ENCODE results near the gene URAD. TPM values are rescaled to one million over a fixed set of nuclear protein-coding genes. Genes with fewer than 3 reads are reported as not detected.
"Not testable (repeated sequence)": the region's sequence is repeated elsewhere in the genome, so short reads cannot be mapped to it uniquely, and the experiment has no call there.

URAD gene
- total RNA-seq, 1 experiment from 2014 or later: not detected

DNA sequence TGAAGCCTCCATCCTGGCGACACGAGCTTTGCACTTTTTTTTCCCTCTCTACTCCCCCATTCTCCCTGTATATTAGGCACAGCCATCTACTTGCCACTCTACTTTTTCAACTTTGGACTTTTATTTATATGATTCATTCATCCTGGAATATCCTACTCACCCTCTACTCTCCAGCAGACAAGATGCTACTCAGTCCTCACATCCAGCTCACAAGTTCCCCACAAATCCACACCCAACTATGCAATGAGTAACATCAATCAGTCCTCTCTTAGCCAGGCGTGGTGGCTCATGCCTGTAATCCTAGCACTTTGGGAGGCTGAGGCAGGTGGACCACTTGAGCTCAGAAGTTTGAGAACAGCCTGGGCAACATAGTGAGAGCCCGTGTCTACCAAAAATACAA, 23.9 kb upstream of the URAD start:
- no peak overlapping the region for H3K4me3 ChIP-seq
- no peak overlapping the region for H3K27ac ChIP-seq
- H3K9me3 ChIP-seq (replicated peaks): no peaks in the 10 kb centered on the region
- peaks cover 3% of the 10 kb centered on the region; the same call in 1 of the 2 replicates for H3K27me3 ChIP-seq
- no peaks in the 10 kb centered on the region for H3K36me3 ChIP-seq
- no peaks in the 10 kb centered on the region for H3K4me1 ChIP-seq
- no peak for DNase-seq

GRCh38 chr13:28010046-28010445, 21.6 kb upstream of the URAD start:
- Histone ChIP-seq H3K27ac (no peak overlapping the region), H3K27me3 (peaks cover 3% of the 10 kb centered on the region; the same call in 1 of the 2 replicates), H3K4me3 (no peak overlapping the region), H3K36me3 (no peaks in the 10 kb centered on the region), H3K4me1 (no peaks in the 10 kb centered on the region), H3K9me3 (replicated peaks) (no peaks in the 10 kb centered on the region)
- DNase-seq: no peak

- not testable (repeated sequence) for H3K9me3 ChIP-seq (replicated peaks); H3K27ac ChIP-seq; H3K4me1 ChIP-seq; H3K4me3 ChIP-seq; H3K36me3 ChIP-seq; H3K27me3 ChIP-seq; DNase-seq
These were observed 16.5 kb upstream of the URAD start for GRCh38 chr13:28005016-28005415.

GRCh38 chr13:28002886-28003698, 14.6 kb upstream of the URAD start:
- no peak for DNase-seq
- Histone ChIP-seq H3K36me3 (no peaks in the 10 kb centered on the region), H3K27me3 (no peaks in the 10 kb centered on the region), H3K9me3 (replicated peaks) (no peaks in the 10 kb centered on the region), H3K4me3 (no peak overlapping the region), H3K27ac (no peak overlapping the region), H3K4me1 (no peaks in the 10 kb centered on the region)

- Histone ChIP-seq H3K27ac (no peak overlapping the region), H3K36me3 (no peaks in the 10 kb centered on the region), H3K27me3 (no peaks in the 10 kb centered on the region), H3K4me1 (no peaks in the 10 kb centered on the region), H3K4me3 (no peak overlapping the region), H3K9me3 (replicated peaks) (no peaks in the 10 kb centered on the region)
- DNase-seq: peak; percentile 47 to 58
These were observed 13.5 kb upstream of the URAD start for GRCh38 chr13:28001837-28002473.

GRCh38 chr13:28001049-28001448, 12.6 kb upstream of the URAD start:
- no peaks in the 10 kb centered on the region for H3K9me3 ChIP-seq (replicated peaks)
- no peak overlapping the region for H3K4me3 ChIP-seq
- H3K36me3 ChIP-seq: no peaks in the 10 kb centered on the region
- H3K4me1 ChIP-seq: no peaks in the 10 kb centered on the region
- no peaks in the 10 kb centered on the region for H3K27me3 ChIP-seq
- no peak overlapping the region for H3K27ac ChIP-seq
- no peak for DNase-seq

DNA sequence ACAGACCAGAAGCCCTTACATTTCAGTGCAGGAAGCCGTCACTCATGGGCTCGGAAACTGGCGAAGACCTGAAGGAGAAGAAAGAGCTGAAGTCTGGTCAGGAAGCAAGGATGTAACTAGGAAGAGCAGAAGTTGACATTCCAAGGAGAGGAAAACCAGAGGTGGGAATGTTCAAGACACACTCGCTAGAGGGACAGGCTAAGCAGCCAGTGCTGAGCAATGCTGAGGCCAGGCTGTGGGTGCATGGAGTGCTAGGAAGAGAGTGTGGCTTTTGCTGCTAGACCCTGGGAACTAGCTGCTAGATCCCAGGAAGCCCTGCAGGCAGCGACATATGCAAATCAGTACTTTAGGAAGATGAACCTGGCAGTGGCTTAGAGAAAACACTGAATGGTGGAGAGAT, 12.1 kb upstream of the URAD start:
- Histone ChIP-seq H3K4me1 (no peaks in the 10 kb centered on the region), H3K9me3 (replicated peaks) (no peaks in the 10 kb centered on the region), H3K27me3 (no peaks in the 10 kb centered on the region), H3K36me3 (no peaks in the 10 kb centered on the region), H3K27ac (no peak overlapping the region), H3K4me3 (no peak overlapping the region)
- DNase-seq: no peak

- Histone ChIP-seq H3K27me3 (no peaks in the 10 kb centered on the region), H3K9me3 (replicated peaks) (no peaks in the 10 kb centered on the region), H3K36me3 (no peaks in the 10 kb centered on the region), H3K4me3 (no peak overlapping the region), H3K4me1 (no peaks in the 10 kb centered on the region), H3K27ac (no peak overlapping the region)
- peak; percentile 44 to 74 for DNase-seq
These were observed 9.5 kb upstream of the URAD start for GRCh38 chr13:27997904-27998522.

DNA sequence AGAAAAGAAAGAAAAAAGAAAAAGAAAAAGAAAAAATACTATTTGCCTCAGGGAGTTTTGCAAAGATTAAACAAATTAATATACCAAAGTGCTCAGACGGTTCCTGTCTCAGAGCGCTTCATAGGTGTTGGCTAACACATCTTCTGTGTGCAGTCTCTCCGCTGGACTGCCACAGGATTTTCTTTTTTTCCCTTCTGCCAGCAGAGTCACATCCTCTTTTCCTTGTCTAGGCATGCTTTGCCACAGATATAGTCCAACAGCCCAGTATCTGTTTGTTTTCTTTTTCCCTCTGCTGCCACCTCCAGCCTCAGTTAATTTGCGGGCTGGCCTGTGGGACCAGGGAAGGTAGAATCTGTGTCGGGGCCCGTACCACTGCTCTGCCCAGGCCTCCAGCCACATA, 3.4 kb upstream of the URAD start:
- no peaks in the 10 kb centered on the region for H3K4me1 ChIP-seq
- H3K27me3 ChIP-seq: no peaks in the 10 kb centered on the region; the same call in 1 of the 2 replicates
- DNase-seq: no peak
- H3K36me3 ChIP-seq: no peaks in the 10 kb centered on the region
- H3K27ac ChIP-seq: no peak overlapping the region
- no peak overlapping the region for H3K4me3 ChIP-seq
- no peaks in the 10 kb centered on the region for H3K9me3 ChIP-seq (replicated peaks)

DNA sequence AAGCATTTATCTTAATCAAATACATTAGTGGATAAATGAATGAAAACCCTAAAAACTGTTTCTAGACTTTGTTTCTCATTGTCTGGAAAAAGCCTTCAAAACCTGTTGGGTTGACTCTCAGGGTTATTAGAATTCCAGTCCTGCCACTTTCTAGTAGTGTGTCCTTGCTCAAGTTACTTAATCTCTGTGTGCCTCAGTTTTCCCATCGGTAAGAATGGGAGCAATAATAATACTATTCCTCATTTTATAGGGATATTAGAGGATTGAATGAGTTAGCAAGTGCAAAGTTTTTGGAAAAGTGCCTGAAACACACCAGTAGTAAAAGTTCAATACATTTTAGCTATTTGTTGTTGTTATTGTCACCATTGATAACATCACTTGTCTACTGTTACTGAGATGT, 2.9 kb downstream of the URAD start:
- Histone ChIP-seq H3K4me1 (no peaks in the 10 kb centered on the region), H3K9me3 (replicated peaks) (no peaks in the 10 kb centered on the region), H3K27ac (no peak overlapping the region), H3K4me3 (no peak overlapping the region), H3K27me3 (peaks cover 4% of the 10 kb centered on the region), H3K36me3 (no peaks in the 10 kb centered on the region)
- no peak for DNase-seq

DNA sequence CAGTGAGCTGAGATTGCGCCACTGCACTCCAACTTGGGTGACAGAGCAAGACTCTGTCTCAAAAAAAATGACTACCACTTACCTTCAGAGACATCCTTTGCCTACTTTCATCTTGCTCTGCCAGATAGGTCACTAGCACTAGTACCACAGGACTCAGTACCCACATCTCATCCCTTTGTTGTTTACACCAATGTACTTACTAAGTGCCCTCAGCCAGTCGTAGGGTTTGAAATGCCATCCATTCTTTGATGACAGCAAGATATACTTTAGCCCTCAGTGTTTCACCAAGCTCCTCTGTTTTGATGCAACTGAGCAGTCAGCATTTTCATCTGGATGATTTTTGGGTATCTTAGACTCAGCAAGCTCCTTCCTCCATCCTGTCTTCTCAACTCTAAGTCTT, 6.1 kb downstream of the URAD start:
- no peak for DNase-seq
- Histone ChIP-seq H3K36me3 (no peaks in the 10 kb centered on the region), H3K9me3 (replicated peaks) (no peaks in the 10 kb centered on the region), H3K27me3 (peaks cover 4% of the 10 kb centered on the region; the same call in 1 of the 2 replicates), H3K4me3 (no peak overlapping the region), H3K4me1 (no peaks in the 10 kb centered on the region), H3K27ac (no peak overlapping the region)

DNA sequence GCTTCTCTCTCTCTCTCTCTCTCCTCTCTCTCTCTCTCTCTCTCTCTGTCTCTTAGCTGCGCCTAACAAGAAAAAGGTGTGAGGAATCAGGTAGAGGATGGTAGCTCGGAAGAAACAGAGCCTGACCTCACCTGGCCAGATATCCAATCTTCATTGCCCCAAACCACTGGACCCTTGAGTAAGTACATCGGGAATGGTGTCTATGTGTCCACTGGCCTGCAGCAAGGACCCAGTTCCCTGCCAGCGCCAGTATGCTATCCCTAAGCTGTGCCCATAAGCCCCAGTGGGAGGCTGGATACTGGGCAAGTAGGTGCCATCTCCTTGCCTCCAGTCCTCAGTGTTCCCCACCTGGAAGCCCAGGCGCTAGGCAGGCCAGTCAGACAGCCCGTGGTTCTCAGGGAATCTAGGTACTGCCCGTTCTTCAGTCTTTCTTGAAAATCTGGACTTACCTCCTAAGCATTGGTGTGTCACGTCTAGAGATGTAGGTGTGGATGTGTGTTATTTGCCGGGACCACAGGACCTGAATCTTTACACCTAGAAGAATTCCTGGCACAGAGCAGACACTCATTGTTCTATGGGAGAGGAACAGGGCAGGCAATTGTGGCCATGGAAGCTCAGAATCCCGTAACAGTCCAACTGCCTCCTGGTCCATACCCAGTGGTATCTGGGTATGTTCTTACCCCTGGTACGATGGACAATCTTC, 7.3 kb downstream of the URAD start:
- DNase-seq: no peak
- no peaks in the 10 kb centered on the region for H3K36me3 ChIP-seq
- no peaks in the 10 kb centered on the region for H3K4me1 ChIP-seq
- no peak overlapping the region for H3K27ac ChIP-seq
- peaks cover 4% of the 10 kb centered on the region; the same call in 1 of the 2 replicates for H3K27me3 ChIP-seq
- H3K9me3 ChIP-seq (replicated peaks): no peaks in the 10 kb centered on the region
- H3K4me3 ChIP-seq: no peak overlapping the region

DNA sequence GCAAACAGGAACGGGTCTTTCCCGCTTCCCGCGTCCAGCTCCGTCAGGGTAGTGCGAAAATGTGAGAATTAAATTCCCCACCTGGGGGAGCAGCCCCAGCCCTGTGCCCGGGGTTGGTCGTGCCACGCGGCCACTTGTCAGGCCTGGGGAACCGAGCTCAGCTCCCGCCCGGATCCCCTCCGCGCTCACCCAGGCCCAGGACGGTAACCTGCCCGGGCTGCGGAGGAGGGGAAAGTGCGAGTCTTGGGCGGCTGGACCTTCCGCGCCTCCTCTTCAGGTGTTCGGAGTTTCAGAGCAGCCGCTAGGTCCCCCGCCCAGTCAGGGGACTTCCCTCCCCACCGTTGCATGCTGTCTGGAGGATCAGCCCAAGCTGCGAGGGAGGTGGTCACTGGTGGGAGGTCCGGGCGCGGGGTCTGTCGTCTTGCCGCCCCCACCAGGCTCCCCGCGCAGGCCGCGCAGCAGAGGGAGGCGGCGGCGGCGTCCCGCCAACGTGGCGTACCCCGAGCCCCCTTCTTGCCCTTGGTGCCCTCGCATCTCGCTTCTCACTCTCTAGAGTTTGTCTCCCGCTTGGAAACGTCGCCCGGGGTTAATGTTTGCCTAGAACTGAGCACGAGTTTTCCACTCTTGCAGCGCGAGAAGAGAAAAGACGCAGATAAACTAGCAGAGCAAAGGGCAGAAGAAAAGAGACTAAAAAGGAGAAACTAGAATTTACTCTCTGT, 8.1 kb downstream of the URAD start:
- no peak overlapping the region for H3K27ac ChIP-seq
- peaks cover 4% of the 10 kb centered on the region; the same call in 1 of the 2 replicates for H3K27me3 ChIP-seq
- no peak for DNase-seq
- H3K36me3 ChIP-seq: no peaks in the 10 kb centered on the region
- no peaks in the 10 kb centered on the region for H3K4me1 ChIP-seq
- no peak overlapping the region for H3K4me3 ChIP-seq
- H3K9me3 ChIP-seq (replicated peaks): no peaks in the 10 kb centered on the region

DNA sequence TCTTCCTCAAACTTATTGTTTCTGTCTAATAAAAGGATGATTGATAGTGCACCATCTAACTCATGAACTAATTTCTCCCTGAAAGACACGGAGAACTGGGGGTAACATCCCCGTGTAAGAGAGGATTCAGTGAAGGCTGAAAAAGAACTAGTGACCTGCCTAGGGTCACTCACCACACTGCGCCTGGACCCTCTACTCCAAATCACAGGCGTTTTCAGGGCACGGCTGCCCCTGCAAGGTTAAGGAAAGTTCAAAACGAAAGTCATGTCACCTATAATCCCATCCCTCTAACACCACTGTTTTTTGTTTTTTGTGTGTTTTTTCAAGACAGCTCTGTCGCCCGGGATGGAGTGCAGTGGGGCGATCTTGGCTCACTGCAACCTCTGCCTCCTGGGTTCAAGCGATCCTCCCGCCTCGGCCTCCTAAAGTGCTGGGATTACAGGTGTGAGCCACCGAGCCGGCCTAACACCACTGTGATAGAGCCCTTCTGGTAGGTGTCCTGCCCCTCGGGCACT, 8.7 kb downstream of the URAD start:
- Histone ChIP-seq H3K4me1 (no peaks in the 10 kb centered on the region), H3K27ac (no peak overlapping the region), H3K4me3 (no peak overlapping the region), H3K36me3 (no peaks in the 10 kb centered on the region), H3K27me3 (peaks cover 4% of the 10 kb centered on the region; the same call in 1 of the 2 replicates), H3K9me3 (replicated peaks) (no peaks in the 10 kb centered on the region)
- DNase-seq: no peak
